GM12878 (cell line): ENCODE results near the gene ZNF415. TPM values are rescaled to one million over a fixed set of nuclear protein-coding genes. Genes with fewer than 3 reads are reported as not detected.

Experiments
- ATAC-seq: fragments of 200-7000 bp; cut with Tn5 transposase; 3 replicates; pipeline ENCODE4 v1.9.1; 2020; ENCODE audit warnings: mild to moderate bottlenecking, moderate library complexity
- BruUV-seq: library from RNA; stranded (reverse); fragments of 400-500 nt; replicated peaks from 2 replicates; lab custom pipeline; 2021; lab: Mats Ljungman, UMichigan
- CTCF ChIA-PET: fragments of 300-600 bp; sonication (Branson Sonifier 250); formaldehyde crosslinking; extraction: SDS; loops from one replicate; lab custom pipeline; 2021; ENCODE audit warnings: inconsistent platforms; lab: Yijun Ruan, JAX
- POLR2A ChIA-PET: fragments of 350-600 bp; formaldehyde crosslinking; extraction: SDS; loops from one replicate; lab custom pipeline; 2021; ENCODE audit warnings: inconsistent platforms; lab: Charles Lee
- RAD21 ChIA-PET: fragments of 300-600 bp; sonication (Branson Sonifier 250); formaldehyde crosslinking; loops from one replicate; lab custom pipeline; 2023; ENCODE audit warnings: antibody characterized with exemption; ENCODE audit not compliant: unreplicated experiment; lab: Charles Lee
- SMC1A ChIA-PET: fragments of 300-600 bp; sonication (Branson Sonifier 250); formaldehyde crosslinking; loops from one replicate; lab custom pipeline; 2023; ENCODE audit not compliant: unreplicated experiment, uncharacterized antibody; lab: Charles Lee
- DNase-seq: peaks from one replicate; pipeline ENCODE4 v3.0.0-alpha.2; 2011; ENCODE audit warnings: low read depth, low spot score
- FAIRE-seq: peaks from 3 replicates; lab custom pipeline; 2011; peaks lifted over from hg19 to GRCh38; lab: Jason Lieb, UNC
- H2AFZ ChIP-seq: 2 replicates; pipeline ENCODE4 v1.6.0; 2011; ENCODE audit warnings: low read depth, low read length, control low read depth; ENCODE audit not compliant: control insufficient read depth
- H3K27ac ChIP-seq: 2 replicates; pipeline ENCODE4 v1.5.1; 2011; ENCODE audit warnings: control low read depth; ENCODE audit not compliant: control insufficient read depth, insufficient read depth
- H3K27me3 ChIP-seq, 2 experiments: replicated peaks in 1 of 2; 2 replicates each; pipeline versions ENCODE4 v1.6.0 to v1.6.1; 2011; ENCODE audit warnings: low read length in 1 of 2; ENCODE audit not compliant: control insufficient read depth in 2 of 2, insufficient read depth in 2 of 2
- H3K36me3 ChIP-seq, 2 experiments: 2 replicates each; pipeline ENCODE4 v1.5.1; 2011; ENCODE audit warnings: low read length in 1 of 2; ENCODE audit not compliant: control insufficient read depth in 2 of 2, insufficient read depth in 2 of 2
- H3K4me1 ChIP-seq: 2 replicates; pipeline ENCODE4 v1.6.1; 2011; ENCODE audit warnings: mild to moderate bottlenecking, low read length, moderate library complexity, mixed read lengths; ENCODE audit not compliant: control insufficient read depth, insufficient read depth
- H3K4me2 ChIP-seq: 2 replicates; pipeline ENCODE4 v1.6.0; 2011; ENCODE audit warnings: control low read depth; ENCODE audit not compliant: control insufficient read depth, insufficient read depth
- H3K4me3 ChIP-seq: fragments of 200-600 bp; sonication (generic); 2 replicates; pipeline ENCODE4 v1.5.1; 2016
- H3K79me2 ChIP-seq: 2 replicates; pipeline ENCODE4 v1.6.0; 2011; ENCODE audit warnings: low read length; ENCODE audit not compliant: control insufficient read depth, insufficient read depth
- H3K9ac ChIP-seq: 2 replicates; pipeline ENCODE4 v1.8.0; 2011; ENCODE audit warnings: low read length, control low read depth, mixed read lengths; ENCODE audit not compliant: control insufficient read depth, insufficient read depth
- H3K9me3 ChIP-seq: replicated peaks from 3 replicates; pipeline ENCODE4 v1.5.1; 2011; ENCODE audit warnings: mild to moderate bottlenecking, low read length; ENCODE audit not compliant: control insufficient read depth, insufficient read depth
- H4K20me1 ChIP-seq: 2 replicates; pipeline ENCODE4 v1.6.0; 2011; ENCODE audit not compliant: control insufficient read depth, insufficient read depth
- IRF3 ChIP-seq: fragments of 450-650 bp; IDR thresholded peaks from 2 replicates; pipeline ENCODE4 v1.6.1; 2014; ENCODE audit warnings: mild to moderate bottlenecking
- MYB ChIP-seq: fragments of 150-350 bp; IDR thresholded peaks from 2 replicates; pipeline ENCODE4 v1.6.1; 2014; ENCODE audit warnings: mild to moderate bottlenecking, low read depth, low read length, borderline replicate concordance
- PML ChIP-seq: IDR thresholded peaks from 2 replicates; pipeline ENCODE4 v1.6.1; 2012; ENCODE audit warnings: low read length, inconsistent platforms
- RUNX3 ChIP-seq: IDR thresholded peaks from 2 replicates; pipeline ENCODE4 v1.6.1; 2012; ENCODE audit warnings: low read length, inconsistent platforms
- SP1 ChIP-seq: IDR thresholded peaks from one replicate; pipeline ENCODE4 v1.6.1; 2011; ENCODE audit warnings: low read depth, low read length
- WGBS: methylation state at CpG from one replicate; pipeline ENCODE4 v1.1.6; 2016; ENCODE audit warnings: low lambda C conversion rate; ENCODE audit not compliant: insufficient replicate concordance, insufficient coverage; ENCODE audit errors: missing lambda C conversion rate; 5-methylcytosine and 5-hydroxymethylcytosine counted together
- in situ Hi-C: fragments of 300-500 bp; cut with MboI; formaldehyde crosslinking; loops from 9 replicates; pipeline ENCODE4 v1.14.3; 2018; ENCODE audit warnings: mixed read lengths
- intact Hi-C: fragments of 100-400 bp; cut with micrococcal nuclease; formaldehyde crosslinking; loops from one replicate; pipeline ENCODE4 v1.14.2; 2022; ENCODE audit not compliant: unreplicated experiment
- polyA plus RNA-seq, 11 experiments: library from polyadenylated mRNA; depleted of rRNA in 4 of 11; unstranded in 6 of 11; stranded (reverse) in 5 of 11; fragments of >200 nt; fragmentation: Nextera tagmentation in 4 of 11; fragmentation: Illumina TruSeq in 1 of 11; extraction: Ambion mirVana in 4 of 11; extraction: Trizol in 1 of 11; gene quantifications; 1 replicate in 1 of 11; 2 replicates in 10 of 11; pipeline versions ENCODE4 v1.2.1 to v1.2.3, GENCODE V29; 2011 to 2016; ENCODE audit warnings: inconsistent platforms in 2 of 11, missing spikeins in 2 of 11, low read depth in 1 of 11
- total RNA-seq, 4 experiments: library from RNA; depleted of rRNA in 3 of 4; stranded (reverse); fragments of >200 nt in 3 of 4; fragmentation: Illumina TruSeq in 1 of 4; extraction: Trizol in 1 of 4; gene quantifications; 2 replicates each; pipeline versions ENCODE4 v1.2.1 to v1.2.3, GENCODE V29; 2013 to 2021

ZNF415 gene
- total and polyA plus RNA-seq, 10 of the 15 experiments (the other 5 are each of a cell fraction or from before 2014, with no cell fraction given): 0.03 to 0.13 (median 0.05) TPM; not detected in 6

- H3K79me2 ChIP-seq: no peaks in the 10 kb centered on the region
- intact Hi-C loops: no loop called here
- RAD21 ChIA-PET: no interaction called here
- no peaks in the 10 kb centered on the region for H3K27me3 ChIP-seq
- no peak overlapping the region for H2AFZ ChIP-seq
- H4K20me1 ChIP-seq: no peaks in the 10 kb centered on the region
- H3K4me3 ChIP-seq: no peak overlapping the region
- H3K27ac ChIP-seq: no peak overlapping the region
- SMC1A ChIA-PET: no interaction called here
- ATAC-seq: no peak
- CTCF ChIA-PET: no interaction called here
- no TSS peak for BruUV-seq
- H3K4me1 ChIP-seq: no peaks in the 10 kb centered on the region
- TF ChIP-seq MYB (no peak), RUNX3 (no peak)
- peaks cover 3 to 42% of the 10 kb centered on the region in 2 experiments for H3K36me3 ChIP-seq
- peaks cover 13% of the 10 kb centered on the region; the same call in 2 of the 3 replicates for H3K9me3 ChIP-seq
- no peak overlapping the region for H3K4me2 ChIP-seq
- in situ Hi-C loops: no loop called here
- 86% methylated on average over 3 of the region's 3 CpGs for WGBS
- H3K9ac ChIP-seq: no peak overlapping the region
- POLR2A ChIA-PET: no interaction called here
- FAIRE-seq: no peak
- DNase-seq: no peak
These were observed 49.8 kb downstream of the ZNF415 start for GRCh38 chr19:53082929-53083328.

- Histone ChIP-seq H3K79me2 (no peaks in the 10 kb centered on the region), H3K36me3 (peaks cover 0 to 23% of the 10 kb centered on the region in 2 experiments; a peak in 1 of 4 replicates), H4K20me1 (no peaks in the 10 kb centered on the region), H3K9ac (no peak overlapping the region), H3K9me3 (peaks cover 25% of the 10 kb centered on the region; the same call in 2 of the 3 replicates), H3K4me2 (no peak overlapping the region), H3K4me1 (no peaks in the 10 kb centered on the region), H3K27ac (no peak overlapping the region), H2AFZ (no peak overlapping the region), H3K4me3 (no peak overlapping the region), H3K27me3 (no peaks in the 10 kb centered on the region)
- TF ChIP-seq SP1 (no peak), IRF3 (no peak), PML (no peak)
- SMC1A ChIA-PET: no interaction called here
- intact Hi-C loops: no loop called here
- DNase-seq (no peak), FAIRE-seq (no peak), ATAC-seq (no peak)
- in situ Hi-C loops: no loop called here
- POLR2A ChIA-PET: no interaction called here
- BruUV-seq: no TSS peak
- RAD21 ChIA-PET: no interaction called here
- CTCF ChIA-PET: no interaction called here
- 97% methylated on average over 7 of the region's 8 CpGs for WGBS
These were observed 53.3 kb downstream of the ZNF415 start for GRCh38 chr19:53079313-53079924.
